DOHH2 (cell line): ENCODE data around the gene ZNF329.

Source experiments
- H3F3A ChIP-seq: fragments of 200-600 bp; sonication (generic), shearing (Covaris generic); 2 replicates; pipeline ENCODE4 v1.6.0; 2016; ENCODE audit warnings: antibody characterized with exemption, mild to moderate bottlenecking; ENCODE audit not compliant: control insufficient read depth, insufficient read depth
- H3K27ac ChIP-seq: fragments of 200-600 bp; sonication (generic); 2 replicates; pipeline ENCODE4 v1.5.1; 2014; ENCODE audit warnings: low read depth, mild to moderate bottlenecking, low read length, moderate library complexity
- H3K27me3 ChIP-seq: fragments of 200-600 bp; sonication (generic); 2 replicates; pipeline ENCODE4 v1.6.1; 2014; ENCODE audit warnings: mild to moderate bottlenecking, low read length, mixed read lengths; ENCODE audit not compliant: control insufficient read depth
- H3K36me3 ChIP-seq: fragments of 200-600 bp; sonication (generic); 2 replicates; pipeline ENCODE4 v1.6.1; 2014; ENCODE audit warnings: mild to moderate bottlenecking, low read length, moderate library complexity, mixed read lengths; ENCODE audit not compliant: control insufficient read depth
- H3K4me1 ChIP-seq: fragments of 200-600 bp; sonication (generic); 2 replicates; pipeline ENCODE4 v1.6.1; 2014; ENCODE audit warnings: mild to moderate bottlenecking, low read length, mixed read lengths; ENCODE audit not compliant: control insufficient read depth
- H3K4me2 ChIP-seq: fragments of 200-600 bp; sonication (generic); 2 replicates; pipeline ENCODE4 v1.6.0; 2014; ENCODE audit warnings: mild to moderate bottlenecking, low read length, moderate library complexity
- H3K4me3 ChIP-seq: fragments of 200-600 bp; sonication (generic); 2 replicates; pipeline ENCODE4 v1.5.1; 2014; ENCODE audit warnings: mild to moderate bottlenecking, low read length, mixed read lengths
- H3K79me2 ChIP-seq: fragments of 200-600 bp; sonication (generic); 2 replicates; pipeline ENCODE4 v1.6.1; 2014; ENCODE audit warnings: mild to moderate bottlenecking, low read length, mixed read lengths; ENCODE audit not compliant: control insufficient read depth
- H3K9me2 ChIP-seq: fragments of 200-600 bp; sonication (generic); replicated peaks from 2 replicates; pipeline ENCODE4 v1.6.1; 2014; ENCODE audit warnings: mild to moderate bottlenecking, low read length, mixed read lengths; ENCODE audit not compliant: control insufficient read depth
- H3K9me3 ChIP-seq: fragments of 200-600 bp; sonication (generic); 2 replicates; pipeline ENCODE4 v1.6.1; 2014; ENCODE audit warnings: antibody characterized with exemption, low read length, mixed read lengths; ENCODE audit not compliant: control insufficient read depth, insufficient read depth
- H4K20me1 ChIP-seq: fragments of 200-600 bp; sonication (generic); 2 replicates; pipeline ENCODE4 v1.6.0; 2014; ENCODE audit warnings: low read depth, mild to moderate bottlenecking, antibody characterized with exemption, low read length, moderate library complexity; ENCODE audit not compliant: control insufficient read depth, insufficient read depth
- CTCF ChIP-seq: fragments of 200-600 bp; sonication (generic); IDR thresholded peaks from one replicate; pipeline ENCODE4 v1.5.1; 2014; ENCODE audit warnings: antibody characterized with exemption, mild to moderate bottlenecking, low read depth, low read length; ENCODE audit not compliant: poor library complexity, severe bottlenecking
- EZH2phosphoT487 ChIP-seq: fragments of 200-600 bp; sonication (generic); IDR thresholded peaks from 2 replicates; pipeline ENCODE4 v1.6.1; 2017; ENCODE audit warnings: borderline replicate concordance, mild to moderate bottlenecking, antibody characterized with exemption, low read length, moderate library complexity, mixed read lengths

ZNF329 gene

GRCh38 chr19:58157045-58157728, 6.6 kb upstream of the ZNF329 start:
- H3K4me2 ChIP-seq = no peak overlapping the region
- no peaks in the 10 kb centered on the region for H4K20me1 ChIP-seq
- H3K27ac ChIP-seq = no peak overlapping the region
- no peaks in the 10 kb centered on the region for H3K9me2 ChIP-seq
- H3K4me3 ChIP-seq = no peak overlapping the region
- no peaks in the 10 kb centered on the region for H3K79me2 ChIP-seq
- TF ChIP-seq CTCF (no peak), EZH2phosphoT487 (no peak)
- peaks cover 5% of the 10 kb centered on the region; the same call in 1 of the 2 replicates for H3K4me1 ChIP-seq
- H3F3A ChIP-seq = no peaks in the 10 kb centered on the region
- no peaks in the 10 kb centered on the region for H3K27me3 ChIP-seq
- no peaks in the 10 kb centered on the region for H3K36me3 ChIP-seq
- H3K9me3 ChIP-seq = peaks cover 37% of the 10 kb centered on the region

GRCh38 chr19:58154679-58155648, 4.4 kb upstream of the ZNF329 start:
- Histone ChIP-seq H4K20me1 (no peaks in the 10 kb centered on the region), H3K27ac (no peak overlapping the region), H3K4me1 (peaks cover 10% of the 10 kb centered on the region), H3F3A (no peaks in the 10 kb centered on the region), H3K9me2 (no peaks in the 10 kb centered on the region), H3K4me2 (peak overlapping the region; percentile 72), H3K36me3 (no peaks in the 10 kb centered on the region), H3K9me3 (peaks cover 41% of the 10 kb centered on the region), H3K27me3 (no peaks in the 10 kb centered on the region), H3K4me3 (peak overlapping the region; percentile 77), H3K79me2 (no peaks in the 10 kb centered on the region)
- peak; percentile 74 for TF ChIP-seq CTCF
- no peak for TF ChIP-seq EZH2phosphoT487

GRCh38 chr19:58154287-58154678, 3.7 kb upstream of the ZNF329 start:
- Histone ChIP-seq H4K20me1 (no peaks in the 10 kb centered on the region), H3K9me3 (peaks cover 48% of the 10 kb centered on the region), H3K27ac (no peak overlapping the region), H3K79me2 (no peaks in the 10 kb centered on the region), H3K4me2 (peak overlapping the region; percentile 72), H3K27me3 (no peaks in the 10 kb centered on the region), H3K9me2 (no peaks in the 10 kb centered on the region), H3K36me3 (no peaks in the 10 kb centered on the region), H3K4me1 (peaks cover 12% of the 10 kb centered on the region), H3F3A (no peaks in the 10 kb centered on the region), H3K4me3 (peak overlapping the region; percentile 77)
- TF ChIP-seq CTCF = no peak
- no peak for TF ChIP-seq EZH2phosphoT487
